Pancreas (tissue), 10 donors: Measurements from ENCODE around the gene EDEM2. TPM values are rescaled to one million over a fixed set of nuclear protein-coding genes. Genes with fewer than 3 reads are reported as not detected.
"Not testable (repeated sequence)": the region's sequence is repeated elsewhere in the genome, so short reads cannot be mapped to it uniquely, and the experiment has no call there.

Source experiments
- ATAC-seq, 4 donors: fragments of 200-7000 bp; cut with Tn5 transposase; one replicate each; pipeline versions ENCODE4 v1.8.0 to v1.9.1; 2020; ENCODE audit warnings: mild to moderate bottlenecking in 4 of 4, moderate library complexity in 4 of 4
- DNase-seq, 6 donors: peaks; one replicate each; pipeline ENCODE4 v3.0.0-alpha.2; 2020
- FAIRE-seq: peaks from 2 replicates; lab custom pipeline; 2012; peaks lifted over from hg19 to GRCh38; lab: Jason Lieb, UNC
- H3K27ac ChIP-seq, 4 donors: fragments of 200-600 bp; sonication (generic); 1 replicate in 3 of 4; 2 replicates in 1 of 4; pipeline versions ENCODE4 v1.5.0 to v1.8.0; 2020
- H3K27me3 ChIP-seq, 4 donors: fragments of 200-600 bp; one replicate each; pipeline ENCODE4 v1.8.0; 2021
- H3K36me3 ChIP-seq, 3 donors: fragments of 200-600 bp; sonication (generic) in 1 of 3; one replicate each; pipeline versions ENCODE4 v1.5.0 to v1.8.0; 2020 to 2021
- H3K4me1 ChIP-seq, 3 donors: fragments of 200-600 bp; one replicate each; pipeline ENCODE4 v1.8.0; 2021
- H3K4me3 ChIP-seq, 4 donors: fragments of 200-600 bp; sonication (generic) in 2 of 4; one replicate each; pipeline versions ENCODE4 v1.5.0 to v1.8.0; 2020 to 2021
- H3K9me3 ChIP-seq, 4 donors: fragments of 200-600 bp; one replicate each; pipeline ENCODE4 v1.8.0; 2021
- CTCF ChIP-seq, 4 donors: fragments of 200-600 bp; sonication (generic) in 3 of 4; IDR thresholded peaks; one replicate each; pipeline versions ENCODE4 v1.5.0 to v1.8.0; 2021; ENCODE audit warnings: antibody characterized with exemption in 4 of 4
- WGBS, 2 donors: extraction: QIAGEN DNeasy Blood & Tissue Kit; methylation state at CpG; one replicate each; pipeline ENCODE4 v1.1.7; 2013; 5-methylcytosine and 5-hydroxymethylcytosine counted together
- intact Hi-C, 3 donors: fragments of 100-400 bp; cut with DNase I; formaldehyde crosslinking; loops; one replicate each; pipeline versions ENCODE4 v1.11.1 to v1.14.2; 2022
- polyA plus RNA-seq, 2 donors: library from polyadenylated mRNA; stranded (reverse); fragments of 200-250 nt; gene quantifications; one replicate each; pipeline ENCODE4 v1.2.3, GENCODE V29; 2013
- total RNA-seq, 6 donors: library from RNA; stranded (reverse); fragmentation: NEBNext Ultra II Directional in 4 of 6; extraction: Animal tissue kit (Norgen Biotek cat#: 25700) in 4 of 6; gene quantifications; one replicate each; pipeline versions ENCODE4 v1.2.1 to v1.2.4, GENCODE V29; 2021 to 2023
- donor health status: healthy with polysubstance abuse.
- donor health status: DM: no; HTN: no; CAD: no; lungs with moderate emphysema.
- donor health status: DM: no; HTN: no; CAD: no.
- donor health status: control.
- donor health status: control.
- donor health status: Bipolar disorder and iron deficiency.
- donor health status: DM: yes; HTN: yes; CAD: no.
- donor health status: DM: no; HTN: no; CAD: no.
- donor health status: DM: no; HTN: no; CAD: no.
- donor health status: DM: yes; HTN: yes; CAD: no.

EDEM2 gene
- total and polyA plus RNA-seq, 8 donors, result 12.5 to 31.5 (median 17.4) TPM

GRCh38 chr20:35117629-35118028 is 29.5 kb downstream of the EDEM2 start:
- no peak for FAIRE-seq
- 95 to 96% methylated on average over 1 of the region's 1 CpG for WGBS, 2 donors

GRCh38 chr20:35117196-35117595 is 29.9 kb downstream of the EDEM2 start:
- Histone ChIP-seq H3K9me3 (no peaks in the 10 kb centered on the region), H3K27ac (no peak overlapping the region), H3K36me3 (peaks cover 8 to 60% (median 27%) of the 10 kb centered on the region in 3 donors), H3K4me3 (no peak overlapping the region), H3K4me1 (no peaks in the 10 kb centered on the region), H3K27me3 (no peaks in the 10 kb centered on the region)
- DNase-seq (no peak), FAIRE-seq (no peak), ATAC-seq (no peak)
- no peak for TF ChIP-seq CTCF (IDR thresholded peaks at IDR 0.05)
- intact Hi-C loops, result no loop called here

More at GRCh38 chr20:35117629-35118028, 29.5 kb downstream of the EDEM2 start:
- intact Hi-C loops, result no loop called here
- H3K27ac ChIP-seq, result no peak overlapping the region
- peaks cover 8 to 65% (median 29%) of the 10 kb centered on the region in 3 donors for H3K36me3 ChIP-seq
- no peak overlapping the region for H3K4me3 ChIP-seq
- TF ChIP-seq CTCF (IDR thresholded peaks at IDR 0.05), result no peak
- DNase-seq (no peak), ATAC-seq (no peak)
- no peaks in the 10 kb centered on the region for H3K27me3 ChIP-seq
- H3K4me1 ChIP-seq, result no peaks in the 10 kb centered on the region
- no peaks in the 10 kb centered on the region for H3K9me3 ChIP-seq

GRCh38 chr20:35116258-35116657 is 30.9 kb downstream of the EDEM2 start:
- Histone ChIP-seq H3K27ac (no peak overlapping the region), H3K4me3 (no peak overlapping the region), H3K36me3 (peaks cover 5 to 51% (median 19%) of the 10 kb centered on the region in 3 donors), H3K27me3 (no peaks in the 10 kb centered on the region), H3K4me1 (no peaks in the 10 kb centered on the region), H3K9me3 (no peaks in the 10 kb centered on the region)
- ATAC-seq (no peak), DNase-seq (no peak), FAIRE-seq (no peak)
- WGBS, 2 donors, result 94% methylated on average over 4 of the region's 4 CpGs
- intact Hi-C loops, result no loop called here
- no peak for TF ChIP-seq CTCF (IDR thresholded peaks at IDR 0.05)

GRCh38 chr20:35115606-35116005 is 31.5 kb downstream of the EDEM2 start:
- no peak for TF ChIP-seq CTCF (IDR thresholded peaks at IDR 0.05)
- H3K9me3 ChIP-seq, result no peaks in the 10 kb centered on the region
- ATAC-seq (no peak), DNase-seq (no peak), FAIRE-seq (no peak)
- no peaks in the 10 kb centered on the region for H3K4me1 ChIP-seq
- H3K36me3 ChIP-seq, result peaks cover 0 to 44% (median 16%) of the 10 kb centered on the region in 3 donors
- no peak overlapping the region for H3K27ac ChIP-seq
- intact Hi-C loops, result no loop called here
- 81 to 82% methylated on average over 11 of the region's 11 CpGs for WGBS, 2 donors
- no peak overlapping the region for H3K4me3 ChIP-seq
- H3K27me3 ChIP-seq, result no peaks in the 10 kb centered on the region

- intact Hi-C loops, H3K27me3 ChIP-seq, FAIRE-seq, ATAC-seq, H3K27ac ChIP-seq, H3K4me3 ChIP-seq, H3K4me1 ChIP-seq, DNase-seq, H3K9me3 ChIP-seq: not testable (repeated sequence)
- H3K36me3 ChIP-seq, result peaks cover 0 to 20% (median 0%) of the 10 kb centered on the region in 3 donors
- 80 to 87% methylated on average over 5 of the region's 5 CpGs for WGBS, 2 donors
Observed at GRCh38 chr20:35112276-35112675, 34.9 kb downstream of the EDEM2 start.
